Measurements from ENCODE around the gene NRG2. TPM values are rescaled to one million over a fixed set of nuclear protein-coding genes. Genes with fewer than 3 reads are reported as not detected.

NRG2 gene
- total and polyA plus RNA-seq, 2 of the 8 experiments (the other 6 are each of a cell fraction or from before 2014, with no cell fraction given), result 0.27 to 0.54 TPM

GRCh38 chr5:139919308-139919707 is 123.8 kb downstream of the NRG2 start (continued):
- TF ChIP-seq, protein P1, sequence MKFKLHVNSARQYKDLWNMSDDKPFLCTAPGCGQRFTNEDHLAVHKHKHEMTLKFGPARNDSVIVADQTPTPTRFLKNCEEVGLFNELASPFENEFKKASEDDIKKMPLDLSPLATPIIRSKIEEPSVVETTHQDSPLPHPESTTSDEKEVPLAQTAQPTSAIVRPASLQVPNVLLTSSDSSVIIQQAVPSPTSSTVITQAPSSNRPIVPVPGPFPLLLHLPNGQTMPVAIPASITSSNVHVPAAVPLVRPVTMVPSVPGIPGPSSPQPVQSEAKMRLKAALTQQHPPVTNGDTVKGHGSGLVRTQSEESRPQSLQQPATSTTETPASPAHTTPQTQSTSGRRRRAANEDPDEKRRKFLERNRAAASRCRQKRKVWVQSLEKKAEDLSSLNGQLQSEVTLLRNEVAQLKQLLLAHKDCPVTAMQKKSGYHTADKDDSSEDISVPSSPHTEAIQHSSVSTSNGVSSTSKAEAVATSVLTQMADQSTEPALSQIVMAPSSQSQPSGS (IDR thresholded peaks at IDR 0.05; ENCODE audit: low read length), result no peak
- no peak for TF ChIP-seq SP2 (IDR thresholded peaks at IDR 0.05; ENCODE audit: low read length)
- no peak for TF ChIP-seq RAD21 (IDR thresholded peaks at IDR 0.05 in 1 of 2, conservative IDR thresholded peaks at IDR 0.05 in 1 of 2; ENCODE audit: low read depth in 2 of 2, low read length in 2 of 2)
- no peak for TF ChIP-seq YY1 (IDR thresholded peaks at IDR 0.05; ENCODE audit: low read depth, low read length)
- TF ChIP-seq POU5F1 (IDR thresholded peaks at IDR 0.05; ENCODE audit: low read depth, low read length), result no peak
- TF ChIP-seq PHF8 (conservative IDR thresholded peaks at IDR 0.05; ENCODE audit: low read depth, low read length), result no peak
- TF ChIP-seq POLR2AphosphoS5 (IDR thresholded peaks at IDR 0.05; ENCODE audit: low read depth, low read length), result no peak

Data from H1 (cell line).